H1 (cell line): ENCODE data around the gene MLPH. TPM values are rescaled to one million over a fixed set of nuclear protein-coding genes. Genes with fewer than 3 reads are reported as not detected.

Source experiments
- CTCF ChIA-PET: fragments of 300-600 bp; sonication (Branson Sonifier 250); formaldehyde crosslinking; loops from one replicate; lab custom pipeline; 2021; ENCODE audit not compliant: partially characterized antibody; lab: Charles Lee
- POLR2A ChIA-PET: fragments of 300-600 bp; sonication (Branson Sonifier 250); formaldehyde crosslinking; loops from one replicate; lab custom pipeline; 2021; ENCODE audit warnings: inconsistent platforms; ENCODE audit not compliant: partially characterized antibody; lab: Charles Lee
- DNase-seq, 2 experiments: peaks; one replicate each; pipeline versions ENCODE4 v3.0.0 to v3.0.0-alpha.2; 2010 to 2022; ENCODE audit warnings: low spot score in 2 of 2, low read depth in 1 of 2, mixed read lengths in 1 of 2
- FAIRE-seq: peaks from 2 replicates; lab custom pipeline; 2011; peaks lifted over from hg19 to GRCh38; lab: Jason Lieb, UNC
- H2AFZ ChIP-seq: 2 replicates; pipeline ENCODE4 v1.8.1; 2012; ENCODE audit warnings: low read length, inconsistent platforms
- H2AK5ac ChIP-seq: 2 replicates; pipeline ENCODE4 v1.6.1; 2013; ENCODE audit warnings: low read depth, low read length
- H2BK120ac ChIP-seq: replicated peaks from 2 replicates; pipeline ENCODE3; 2013; ENCODE audit warnings: low read depth, low read length, inconsistent platforms
- H2BK12ac ChIP-seq: 2 replicates; pipeline ENCODE4 v1.6.1; 2013; ENCODE audit warnings: low read depth, low read length
- H2BK15ac ChIP-seq: 2 replicates; pipeline ENCODE4 v1.6.1; 2013; ENCODE audit warnings: low read length
- H2BK20ac ChIP-seq: 2 replicates; pipeline ENCODE4 v1.6.1; 2013; ENCODE audit warnings: low read length
- H2BK5ac ChIP-seq: 2 replicates; pipeline ENCODE4 v1.6.1; 2013; ENCODE audit warnings: low read depth, low read length
- H3K14ac ChIP-seq: 2 replicates; pipeline ENCODE4 v1.6.1; 2013; ENCODE audit warnings: inconsistent platforms; ENCODE audit not compliant: insufficient read length
- H3K18ac ChIP-seq: 2 replicates; pipeline ENCODE4 v1.6.1; 2013; ENCODE audit warnings: low read length; ENCODE audit errors: extremely low read depth
- H3K23ac ChIP-seq: 2 replicates; pipeline ENCODE4 v1.6.1; 2013; ENCODE audit warnings: inconsistent platforms; ENCODE audit not compliant: insufficient read length
- H3K23me2 ChIP-seq: 2 replicates; pipeline ENCODE4 v1.6.1; 2013; ENCODE audit warnings: low read depth, low read length
- H3K27ac ChIP-seq: 2 replicates; pipeline ENCODE4 v1.6.1; 2011; ENCODE audit warnings: low read depth, low read length, inconsistent platforms
- H3K27me3 ChIP-seq, 4 experiments: replicated peaks in 1 of 4; 1 replicate in 1 of 4; 2 replicates in 3 of 4; pipeline versions ENCODE4 v1.6.1 to v1.8.1; 2011 to 2013; ENCODE audit warnings: low read length in 3 of 4, mild to moderate bottlenecking in 3 of 4, inconsistent platforms in 2 of 4, mixed read lengths in 2 of 4, moderate library complexity in 1 of 4; ENCODE audit not compliant: control insufficient read depth in 3 of 4, insufficient read depth in 3 of 4; ENCODE audit errors: extremely low read depth in 1 of 4
- H3K36me3 ChIP-seq, 4 experiments: 2 replicates each; pipeline versions ENCODE4 v1.6.1 to v1.8.1; 2011 to 2013; ENCODE audit warnings: mild to moderate bottlenecking in 4 of 4, low read length in 3 of 4, moderate library complexity in 2 of 4, control low read depth in 1 of 4, inconsistent platforms in 1 of 4; ENCODE audit not compliant: insufficient read depth in 4 of 4, control insufficient read depth in 2 of 4
- H3K4ac ChIP-seq: replicated peaks from 2 replicates; pipeline ENCODE3; 2013; ENCODE audit warnings: low read length, low read depth, mixed read lengths, inconsistent platforms; ENCODE audit not compliant: insufficient read length
- H3K4me1 ChIP-seq, 4 experiments: replicated peaks in 1 of 4; 1 replicate in 1 of 4; 2 replicates in 3 of 4; pipeline versions ENCODE4 v1.6.1 to v1.8.1; 2011 to 2013; ENCODE audit warnings: low read length in 3 of 4, inconsistent platforms in 2 of 4, mixed read lengths in 1 of 4; ENCODE audit not compliant: insufficient read depth in 4 of 4, control insufficient read depth in 3 of 4
- H3K4me2 ChIP-seq, 2 experiments: 2 replicates each; pipeline versions ENCODE4 v1.6.1 to v1.8.1; 2011 to 2013; ENCODE audit warnings: low read depth in 2 of 2, low read length in 2 of 2, control low read depth in 1 of 2, inconsistent platforms in 1 of 2, mild to moderate bottlenecking in 1 of 2; ENCODE audit not compliant: insufficient read depth in 1 of 2
- H3K4me3 ChIP-seq, 4 experiments: fragments of 200-600, 300-600 bp in 1 of 4; sonication (generic), shearing (Covaris generic), sonication (Bioruptor Twin) in 1 of 4; 2 replicates each; pipeline versions ENCODE4 v1.5.1 to v1.8.1; 2011 to 2016; ENCODE audit warnings: low read length in 4 of 4, low read depth in 3 of 4, control low read depth in 2 of 4, inconsistent platforms in 2 of 4, mild to moderate bottlenecking in 2 of 4, mixed read lengths in 1 of 4, moderate library complexity in 1 of 4; ENCODE audit not compliant: insufficient read depth in 2 of 4; ENCODE audit errors: extremely low read depth in 1 of 4
- H3K56ac ChIP-seq: replicated peaks from 2 replicates; pipeline ENCODE3; 2013; ENCODE audit warnings: low read depth, mild to moderate bottlenecking, mixed read lengths, low read length, inconsistent platforms; ENCODE audit not compliant: insufficient read length
- H3K79me1 ChIP-seq: 2 replicates; pipeline ENCODE4 v1.6.1; 2013; ENCODE audit warnings: low read depth, low read length, control low read depth
- H3K79me2 ChIP-seq, 2 experiments: 2 replicates each; pipeline versions ENCODE4 v1.6.1 to v1.8.1; 2012 to 2013; ENCODE audit warnings: low read length in 2 of 2, mild to moderate bottlenecking in 2 of 2, inconsistent platforms in 1 of 2; ENCODE audit not compliant: insufficient read depth in 2 of 2, control insufficient read depth in 1 of 2
- H3K9ac ChIP-seq, 4 experiments: replicated peaks in 1 of 4; 1 replicate in 1 of 4; 2 replicates in 3 of 4; pipeline versions ENCODE4 v1.6.1 to v1.8.1; 2011 to 2013; ENCODE audit warnings: low read depth in 3 of 4, low read length in 3 of 4, control low read depth in 2 of 4, mild to moderate bottlenecking in 2 of 4, moderate library complexity in 2 of 4, inconsistent platforms in 1 of 4; ENCODE audit errors: extremely low read depth in 1 of 4
- H3K9me3 ChIP-seq, 2 experiments: 2 replicates each; pipeline versions ENCODE4 v1.6.1 to v1.8.1; 2012 to 2013; ENCODE audit warnings: mild to moderate bottlenecking in 2 of 2, moderate library complexity in 2 of 2, control low read depth in 1 of 2, inconsistent platforms in 1 of 2, low read depth in 1 of 2, low read length in 1 of 2, mixed read lengths in 1 of 2; ENCODE audit not compliant: insufficient read depth in 2 of 2
- H4K20me1 ChIP-seq, 2 experiments: replicated peaks in 1 of 2; 2 replicates each; pipeline versions ENCODE3 to v1.8.1; 2011 to 2013; ENCODE audit warnings: inconsistent platforms in 2 of 2, low read length in 2 of 2, mild to moderate bottlenecking in 1 of 2; ENCODE audit not compliant: insufficient read depth in 2 of 2, control insufficient read depth in 1 of 2
- H4K5ac ChIP-seq: 2 replicates; pipeline ENCODE4 v1.6.1; 2013; ENCODE audit warnings: low read length, low read depth, mixed read lengths, inconsistent platforms; ENCODE audit not compliant: insufficient read length
- H4K8ac ChIP-seq: 2 replicates; pipeline ENCODE4 v1.8.0; 2013; ENCODE audit warnings: mild to moderate bottlenecking, moderate library complexity, low read length, inconsistent platforms; ENCODE audit not compliant: insufficient read depth; ENCODE audit errors: extremely low read depth
- H4K91ac ChIP-seq: replicated peaks from 2 replicates; pipeline ENCODE3; 2013; ENCODE audit warnings: low read length, mixed read lengths, inconsistent platforms; ENCODE audit not compliant: insufficient read length
- ATF3 ChIP-seq: IDR thresholded peaks from 2 replicates; pipeline ENCODE4 v1.6.1; 2011; ENCODE audit warnings: low read depth, mild to moderate bottlenecking, low read length; ENCODE audit not compliant: insufficient read depth
- WGBS, 2 experiments: shearing (Covaris generic) in 1 of 2; methylation state at CpG; one replicate each; pipeline versions ENCODE4 v1.1.6 to v1.1.7; 2013 to 2015; ENCODE audit warnings: low lambda C conversion rate in 2 of 2, mixed read lengths in 2 of 2, inconsistent platforms in 1 of 2, low coverage in 1 of 2, missing lambda C conversion rate in 1 of 2; ENCODE audit not compliant: insufficient replicate concordance in 2 of 2, insufficient coverage in 1 of 2, insufficient read length in 1 of 2; ENCODE audit errors: extremely low coverage in 1 of 2, missing lambda C conversion rate in 1 of 2; 5-methylcytosine and 5-hydroxymethylcytosine counted together
- polyA plus RNA-seq, 7 experiments: library from polyadenylated mRNA; depleted of rRNA in 3 of 7; stranded (reverse) in 5 of 7; unstranded in 2 of 7; fragments of >200 nt in 5 of 7; fragments of 200-250 nt in 2 of 7; gene quantifications; 1 replicate in 5 of 7; 2 replicates in 1 of 7; 4 replicates in 1 of 7; pipeline versions ENCODE4 v1.2.1 to v1.2.3, GENCODE V29; 2011 to 2013; ENCODE audit warnings: missing spikeins in 2 of 7, mixed read lengths in 2 of 7
- total RNA-seq: library from RNA; stranded (reverse); fragmentation: NEBNext Ultra II Directional; extraction: Animal tissue kit (Norgen Biotek cat#: 25700); gene quantifications from 2 replicates; pipeline ENCODE4 v1.2.1, GENCODE V29; 2021

Gene MLPH
- total and polyA plus RNA-seq, 2 of the 8 experiments (the other 6 are each of a cell fraction or from before 2014, with no cell fraction given): 12.7 to 17.0 TPM

- H3K9me3 ChIP-seq: no peaks in the 10 kb centered on the region
- no peak overlapping the region for H3K14ac ChIP-seq
- no peak overlapping the region for H3K56ac ChIP-seq
- no peak overlapping the region for H3K4ac ChIP-seq
- no peaks in the 10 kb centered on the region for H3K27me3 ChIP-seq
- H4K8ac ChIP-seq: no peak overlapping the region; the same call in 1 of the 2 replicates
- 93% methylated on average over 6 of the region's 6 CpGs; no CpG with 5 or more reads in 1 of the 2 experiments for WGBS, 2 experiments
- no peak overlapping the region for H4K5ac ChIP-seq
- peaks cover 18% of the 10 kb centered on the region; the same call in 1 of the 2 replicates for H3K23me2 ChIP-seq
- no peak overlapping the region for H2BK5ac ChIP-seq
- H3K4me1 ChIP-seq: peaks cover 0 to 3% (median 1%) of the 10 kb centered on the region in 4 experiments; a peak in 3 of 7 replicates
- H3K4me2 ChIP-seq: no peak overlapping the region
- no peak overlapping the region for H2BK120ac ChIP-seq
- FAIRE-seq (no peak), DNase-seq (no peak)
- no peak overlapping the region for H3K27ac ChIP-seq
- no peaks in the 10 kb centered on the region for H3K79me1 ChIP-seq
- 0 out of 8 replicates have a peak, but pooled peaks cover 0 to 5% (median under 1%) of the 10 kb centered on the region in 4 experiments for H3K36me3 ChIP-seq
- TF ChIP-seq ATF3: no peak
- no peak overlapping the region for H2BK20ac ChIP-seq
- H3K9ac ChIP-seq: no peak overlapping the region
- H4K91ac ChIP-seq: no peak overlapping the region
- POLR2A ChIA-PET: interaction anchor here (0.9 to 1.3 kb wide), 3 partner anchors 9 to 10 kb away, joined by 3 to 4 read pairs (median 4); no protein-coding TSS in a partner anchor
- H2AFZ ChIP-seq: no peak overlapping the region
- H2AK5ac ChIP-seq: 0 out of 2 replicates have a peak overlapping the region, but pooled peaks have one; percentile 5
- no peaks in the 10 kb centered on the region for H3K79me2 ChIP-seq
- H4K20me1 ChIP-seq: peaks cover 0 to 8% of the 10 kb centered on the region in 2 experiments
- no peak overlapping the region for H2BK12ac ChIP-seq
- no peak overlapping the region for H3K18ac ChIP-seq
- H3K23ac ChIP-seq: no peak overlapping the region
- H2BK15ac ChIP-seq: no peak overlapping the region
- CTCF ChIA-PET: interaction anchor here (0.5 to 6.6 kb wide), 5 partner anchors 26 to 381 kb away, joined by 3 to 107 read pairs (median 3); no protein-coding TSS in a partner anchor
- H3K4me3 ChIP-seq: no peak overlapping the region
These were observed 27.6 kb downstream of the MLPH start for GRCh38 chr2:237514474-237515130.
